LNCaP clone FGC (cell line): ENCODE data around the gene CPVL.

Source experiments
- DNase-seq: peaks from one replicate; pipeline ENCODE4 v3.0.0-alpha.2; 2011; ENCODE audit warnings: low read depth
- H3K4me3 ChIP-seq: 2 replicates; pipeline ENCODE4 v1.5.1; 2011; ENCODE audit warnings: mild to moderate bottlenecking, low read depth, low read length, control low read depth
- TF ChIP-seq, protein P1 (sequence below): IDR thresholded peaks from 2 replicates; pipeline ENCODE4 v1.5.1; 2012; ENCODE audit warnings: mild to moderate bottlenecking; ENCODE audit not compliant: control insufficient read depth, insufficient read depth; ENCODE audit errors: extremely low read depth

Gene CPVL

GRCh38 chr7:29014725-29015124 is 131.6 kb downstream of the CPVL start:
- TF ChIP-seq, protein P1, sequence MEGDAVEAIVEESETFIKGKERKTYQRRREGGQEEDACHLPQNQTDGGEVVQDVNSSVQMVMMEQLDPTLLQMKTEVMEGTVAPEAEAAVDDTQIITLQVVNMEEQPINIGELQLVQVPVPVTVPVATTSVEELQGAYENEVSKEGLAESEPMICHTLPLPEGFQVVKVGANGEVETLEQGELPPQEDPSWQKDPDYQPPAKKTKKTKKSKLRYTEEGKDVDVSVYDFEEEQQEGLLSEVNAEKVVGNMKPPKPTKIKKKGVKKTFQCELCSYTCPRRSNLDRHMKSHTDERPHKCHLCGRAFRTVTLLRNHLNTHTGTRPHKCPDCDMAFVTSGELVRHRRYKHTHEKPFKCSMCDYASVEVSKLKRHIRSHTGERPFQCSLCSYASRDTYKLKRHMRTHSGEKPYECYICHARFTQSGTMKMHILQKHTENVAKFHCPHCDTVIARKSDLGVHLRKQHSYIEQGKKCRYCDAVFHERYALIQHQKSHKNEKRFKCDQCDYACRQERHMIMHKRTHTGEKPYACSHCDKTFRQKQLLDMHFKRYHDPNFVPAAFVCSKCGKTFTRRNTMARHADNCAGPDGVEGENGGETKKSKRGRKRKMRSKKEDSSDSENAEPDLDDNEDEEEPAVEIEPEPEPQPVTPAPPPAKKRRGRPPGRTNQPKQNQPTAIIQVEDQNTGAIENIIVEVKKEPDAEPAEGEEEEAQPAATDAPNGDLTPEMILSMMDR = no peak
- H3K4me3 ChIP-seq = no peak overlapping the region
- DNase-seq = no peak

- DNase-seq = no peak
- H3K4me3 ChIP-seq = no peak overlapping the region
- TF ChIP-seq, protein P1 = no peak
Observed at GRCh38 chr7:29013931-29014330, 132.4 kb downstream of the CPVL start.

- H3K4me3 ChIP-seq = no peak overlapping the region
Observed at GRCh38 chr7:29013082-29013695, 133.1 kb downstream of the CPVL start.

GRCh38 chr7:29009947-29010346 is 136.4 kb downstream of the CPVL start:
- no peak for DNase-seq
- TF ChIP-seq, protein P1 = no peak
- H3K4me3 ChIP-seq = no peak overlapping the region

More at GRCh38 chr7:29013082-29013695, 133.1 kb downstream of the CPVL start:
- no peak for DNase-seq
- TF ChIP-seq, protein P1 = no peak

- no peak overlapping the region for H3K4me3 ChIP-seq
- no peak for DNase-seq
- TF ChIP-seq, protein P1 = no peak
Observed at GRCh38 chr7:29008590-29008989, 137.7 kb downstream of the CPVL start.

DNA sequence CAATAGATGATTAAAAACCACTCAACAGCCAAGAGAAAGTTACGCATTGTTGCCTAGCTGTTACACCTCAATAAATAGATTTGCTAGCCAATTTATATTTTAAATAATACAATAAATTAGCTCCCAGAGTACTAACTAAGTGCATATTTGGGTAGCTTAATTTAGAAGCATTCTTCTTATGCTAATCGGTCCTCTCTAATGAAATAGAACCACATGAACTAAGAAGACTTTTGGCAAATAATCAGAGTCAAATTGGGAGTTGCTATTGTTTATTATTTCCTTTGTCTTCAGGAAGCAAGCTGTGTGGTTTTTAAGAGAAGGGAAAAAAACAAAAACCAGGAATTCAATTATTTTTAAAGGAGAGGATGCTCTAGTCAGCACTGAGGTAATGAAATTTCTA is 139.2 kb downstream of the CPVL start:
- TF ChIP-seq, protein P1 = no peak
- H3K4me3 ChIP-seq = no peak overlapping the region
- DNase-seq = no peak

DNA sequence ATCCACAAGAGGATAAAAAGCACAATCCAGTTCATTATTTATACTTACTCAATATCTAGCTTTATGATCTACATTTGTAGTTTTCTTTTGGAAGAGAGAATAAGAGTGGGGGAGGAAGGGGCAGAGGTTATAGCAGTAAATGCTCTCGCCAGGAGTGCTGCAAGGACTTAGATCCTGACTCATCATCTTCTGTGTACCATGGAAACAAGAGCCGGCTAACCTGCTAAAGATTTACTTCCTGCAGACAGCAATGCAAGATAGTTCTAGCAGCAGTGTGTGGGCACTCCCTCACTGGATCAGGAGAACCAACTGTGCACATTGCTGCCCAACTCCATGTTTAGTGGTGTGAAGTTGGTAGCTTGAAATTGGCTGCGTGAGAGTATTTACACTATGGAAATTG is 140.5 kb downstream of the CPVL start:
- TF ChIP-seq, protein P1 = no peak
- peak; percentile 22 for DNase-seq
- H3K4me3 ChIP-seq = no peak overlapping the region
